HG03469 (cell line): ENCODE data around the gene RPL36.

Source experiments
- ATAC-seq: cut with Tn5 transposase; IDR thresholded peaks from one replicate; pipeline ENCODE4 v1.9.1; 2021; ENCODE audit warnings: mild to moderate bottlenecking, moderate library complexity, moderate number of reproducible peaks; ENCODE audit not compliant: unreplicated experiment

The RPL36 gene

GRCh38 chr19:5673752-5674151, 16.3 kb upstream of the RPL36 start:
- no peak for ATAC-seq

- no peak for ATAC-seq
Measured at GRCh38 chr19:5674714-5675113, 15.4 kb upstream of the RPL36 start.

- ATAC-seq = no peak
Measured at GRCh38 chr19:5676105-5676771, 13.9 kb upstream of the RPL36 start.

GRCh38 chr19:5676772-5677105, 13.4 kb upstream of the RPL36 start:
- ATAC-seq = no peak

- ATAC-seq = no peak
Measured at GRCh38 chr19:5677136-5677535, 13.0 kb upstream of the RPL36 start.

GRCh38 chr19:5677580-5677979, 12.5 kb upstream of the RPL36 start:
- no peak for ATAC-seq

- ATAC-seq = no peak
Measured at GRCh38 chr19:5678071-5678718, 11.9 kb upstream of the RPL36 start.

- no peak for ATAC-seq
Measured at GRCh38 chr19:5679289-5680083, 10.6 kb upstream of the RPL36 start.

- no peak for ATAC-seq
Measured at GRCh38 chr19:5680084-5680436, 10.0 kb upstream of the RPL36 start.

GRCh38 chr19:5680437-5681368, 9.4 kb upstream of the RPL36 start, which contains the start of the genes HSD11B1L and MICOS13:
HSD11B1L (plus strand) TSS chr19:5681027; CDS start chr19:5684833, 3,806 bp downstream.
MICOS13 (minus strand) TSS chr19:5680516; CDS start chr19:5680486, 30 bp downstream.
- ATAC-seq = peak; percentile 68

GRCh38 chr19:5681391-5682106, 8.5 kb upstream of the RPL36 start:
- ATAC-seq = no peak

GRCh38 chr19:5682107-5682482, 8.0 kb upstream of the RPL36 start:
- ATAC-seq = no peak

GRCh38 chr19:5683177-5683886, 6.8 kb upstream of the RPL36 start:
- no peak for ATAC-seq

GRCh38 chr19:5684694-5685430, 5.2 kb upstream of the RPL36 start:
- no peak for ATAC-seq

- no peak for ATAC-seq
Measured at GRCh38 chr19:5686326-5686646, 3.8 kb upstream of the RPL36 start.

GRCh38 chr19:5686647-5687359, 3.3 kb upstream of the RPL36 start:
- peak; percentile 25 for ATAC-seq

- ATAC-seq = no peak
Measured at GRCh38 chr19:5687360-5688198, 2.5 kb upstream of the RPL36 start.
